Upper lobe of left lung (tissue), 4 donors: ENCODE data around the gene SENP2.

Source experiments
- POLR2AphosphoS5 ChIP-seq, 2 donors: sonication (generic); formaldehyde crosslinking; IDR thresholded peaks; one replicate each; pipeline ENCODE4 v1.5.1; 2017; ENCODE audit warnings: antibody characterized with exemption in 2 of 2
- TF ChIP-seq, protein P1 (sequence below), 6 experiments: fragments of 450-650 bp in 4 of 6; fragments of 200-600 bp in 2 of 6; sonication (generic) in 2 of 6; IDR thresholded peaks; one replicate each; pipeline ENCODE4 v1.5.1; 2016 to 2019; ENCODE audit warnings: antibody characterized with exemption in 6 of 6

DNA sequence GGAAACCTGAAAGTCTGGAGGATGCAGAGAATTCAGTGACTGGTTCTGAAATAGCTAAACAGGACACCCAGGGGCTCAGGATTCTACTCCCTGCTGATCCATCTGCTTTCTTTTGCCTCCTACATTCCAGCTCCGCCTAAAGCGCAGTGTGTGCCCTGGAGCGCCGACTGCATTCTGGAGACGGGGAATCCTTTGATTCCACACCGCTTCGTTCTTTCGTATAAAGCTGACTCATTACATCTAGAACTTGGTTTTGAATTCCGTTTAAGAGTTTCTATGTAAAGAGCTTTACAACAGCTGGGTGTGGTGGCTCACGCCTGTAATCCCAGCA, 61.8 kb downstream of the SENP2 start:
- TF ChIP-seq POLR2AphosphoS5 (IDR thresholded peaks at IDR 0.05) = no peak
- TF ChIP-seq, protein P1, sequence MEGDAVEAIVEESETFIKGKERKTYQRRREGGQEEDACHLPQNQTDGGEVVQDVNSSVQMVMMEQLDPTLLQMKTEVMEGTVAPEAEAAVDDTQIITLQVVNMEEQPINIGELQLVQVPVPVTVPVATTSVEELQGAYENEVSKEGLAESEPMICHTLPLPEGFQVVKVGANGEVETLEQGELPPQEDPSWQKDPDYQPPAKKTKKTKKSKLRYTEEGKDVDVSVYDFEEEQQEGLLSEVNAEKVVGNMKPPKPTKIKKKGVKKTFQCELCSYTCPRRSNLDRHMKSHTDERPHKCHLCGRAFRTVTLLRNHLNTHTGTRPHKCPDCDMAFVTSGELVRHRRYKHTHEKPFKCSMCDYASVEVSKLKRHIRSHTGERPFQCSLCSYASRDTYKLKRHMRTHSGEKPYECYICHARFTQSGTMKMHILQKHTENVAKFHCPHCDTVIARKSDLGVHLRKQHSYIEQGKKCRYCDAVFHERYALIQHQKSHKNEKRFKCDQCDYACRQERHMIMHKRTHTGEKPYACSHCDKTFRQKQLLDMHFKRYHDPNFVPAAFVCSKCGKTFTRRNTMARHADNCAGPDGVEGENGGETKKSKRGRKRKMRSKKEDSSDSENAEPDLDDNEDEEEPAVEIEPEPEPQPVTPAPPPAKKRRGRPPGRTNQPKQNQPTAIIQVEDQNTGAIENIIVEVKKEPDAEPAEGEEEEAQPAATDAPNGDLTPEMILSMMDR (IDR thresholded peaks at IDR 0.05) = no peak
